22Rv1 (cell line): Measurements from ENCODE around the gene RTN4.

Source experiments
- CTCF ChIP-seq: fragments of 450-650 bp; IDR thresholded peaks from 2 replicates; pipeline ENCODE4 v1.5.1; 2017; ENCODE audit warnings: mild to moderate bottlenecking
- ZFX ChIP-seq: fragments of 450-650 bp; IDR thresholded peaks from 2 replicates; pipeline ENCODE4 v1.6.1; 2017; ENCODE audit warnings: antibody characterized with exemption, borderline replicate concordance

- TF ChIP-seq CTCF: no peak
- TF ChIP-seq ZFX: no peak
These were observed 94.7 kb downstream of the RTN4 start for GRCh38 chr2:54955358-54956110.
